ENCODE measurements around the gene RFX2.

Gene RFX2

DNA sequence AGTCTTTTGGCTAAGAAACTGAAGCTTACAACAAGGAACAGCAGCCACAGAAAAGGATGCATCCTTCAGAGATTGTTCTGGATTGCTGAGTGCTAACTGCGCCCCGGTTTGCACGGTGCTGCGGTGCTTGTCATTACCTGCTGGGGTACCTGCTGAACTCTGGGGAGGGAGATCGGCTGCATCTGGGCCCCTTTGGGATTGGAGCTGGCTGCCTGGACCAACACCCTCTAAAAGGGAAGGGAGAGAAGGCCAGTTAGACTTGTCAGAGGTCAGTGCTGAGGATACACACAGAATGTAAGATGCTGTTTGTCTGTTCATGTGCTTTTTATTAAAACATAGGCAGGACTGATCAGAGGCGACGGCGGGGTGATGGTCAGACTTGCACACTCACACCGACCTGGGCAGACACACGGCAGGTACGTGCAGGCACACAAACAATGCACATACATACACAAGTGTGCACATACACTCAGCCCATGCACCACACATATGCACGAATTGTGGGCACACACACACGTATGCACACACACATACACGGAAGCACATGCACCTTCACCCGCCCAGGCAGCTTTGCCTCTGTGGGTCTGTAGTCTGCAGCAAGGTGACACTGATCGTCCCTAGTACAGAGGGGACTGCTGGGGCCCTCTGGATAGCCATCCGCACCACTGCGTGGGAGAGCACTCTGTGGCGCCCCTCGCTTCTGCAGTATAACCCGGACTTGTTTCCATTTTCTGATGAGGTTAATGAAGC is 66.1 kb downstream of the RFX2 start:
- Histone ChIP-seq H2AFZ (ENCODE audit: low read length) (no peak overlapping the region), H3K4me2 (ENCODE audit: low read depth, low read length, poor library complexity, severe bottlenecking) (no peak overlapping the region), H3F3A (ENCODE audit: low read depth) (no peaks in the 10 kb centered on the region), H3K9me2 (replicated peaks; ENCODE audit: low read depth, low read length) (no peaks in the 10 kb centered on the region), H3K79me2 (ENCODE audit: insufficient read depth, low read length) (no peaks in the 10 kb centered on the region), H4K20me1 (ENCODE audit: insufficient read depth, low read length, poor library complexity, severe bottlenecking) (no peaks in the 10 kb centered on the region), H3K36me3 (ENCODE audit: insufficient read depth, low read length) (no peaks in the 10 kb centered on the region), H3K9me3 (ENCODE audit: insufficient read depth, low read depth, low read length) (no peaks in the 10 kb centered on the region), H3K27me3 (ENCODE audit: insufficient read depth, low read length, poor library complexity, severe bottlenecking) (no peaks in the 10 kb centered on the region), H3K4me1 (ENCODE audit: insufficient read depth, low read length, poor library complexity, severe bottlenecking) (peaks cover 5% of the 10 kb centered on the region), H3K4me3 (ENCODE audit: low read length, poor library complexity, severe bottlenecking) (no peak overlapping the region), H3K9ac (ENCODE audit: low read depth, low read length, poor library complexity, severe bottlenecking) (no peak overlapping the region)
- TF ChIP-seq, protein P1, sequence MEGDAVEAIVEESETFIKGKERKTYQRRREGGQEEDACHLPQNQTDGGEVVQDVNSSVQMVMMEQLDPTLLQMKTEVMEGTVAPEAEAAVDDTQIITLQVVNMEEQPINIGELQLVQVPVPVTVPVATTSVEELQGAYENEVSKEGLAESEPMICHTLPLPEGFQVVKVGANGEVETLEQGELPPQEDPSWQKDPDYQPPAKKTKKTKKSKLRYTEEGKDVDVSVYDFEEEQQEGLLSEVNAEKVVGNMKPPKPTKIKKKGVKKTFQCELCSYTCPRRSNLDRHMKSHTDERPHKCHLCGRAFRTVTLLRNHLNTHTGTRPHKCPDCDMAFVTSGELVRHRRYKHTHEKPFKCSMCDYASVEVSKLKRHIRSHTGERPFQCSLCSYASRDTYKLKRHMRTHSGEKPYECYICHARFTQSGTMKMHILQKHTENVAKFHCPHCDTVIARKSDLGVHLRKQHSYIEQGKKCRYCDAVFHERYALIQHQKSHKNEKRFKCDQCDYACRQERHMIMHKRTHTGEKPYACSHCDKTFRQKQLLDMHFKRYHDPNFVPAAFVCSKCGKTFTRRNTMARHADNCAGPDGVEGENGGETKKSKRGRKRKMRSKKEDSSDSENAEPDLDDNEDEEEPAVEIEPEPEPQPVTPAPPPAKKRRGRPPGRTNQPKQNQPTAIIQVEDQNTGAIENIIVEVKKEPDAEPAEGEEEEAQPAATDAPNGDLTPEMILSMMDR (conservative IDR thresholded peaks at IDR 0.05; ENCODE audit: low read length) = no peak
- no peak for TF ChIP-seq EZH2phosphoT487 (IDR thresholded peaks at IDR 0.05; ENCODE audit: borderline replicate concordance)

DNA sequence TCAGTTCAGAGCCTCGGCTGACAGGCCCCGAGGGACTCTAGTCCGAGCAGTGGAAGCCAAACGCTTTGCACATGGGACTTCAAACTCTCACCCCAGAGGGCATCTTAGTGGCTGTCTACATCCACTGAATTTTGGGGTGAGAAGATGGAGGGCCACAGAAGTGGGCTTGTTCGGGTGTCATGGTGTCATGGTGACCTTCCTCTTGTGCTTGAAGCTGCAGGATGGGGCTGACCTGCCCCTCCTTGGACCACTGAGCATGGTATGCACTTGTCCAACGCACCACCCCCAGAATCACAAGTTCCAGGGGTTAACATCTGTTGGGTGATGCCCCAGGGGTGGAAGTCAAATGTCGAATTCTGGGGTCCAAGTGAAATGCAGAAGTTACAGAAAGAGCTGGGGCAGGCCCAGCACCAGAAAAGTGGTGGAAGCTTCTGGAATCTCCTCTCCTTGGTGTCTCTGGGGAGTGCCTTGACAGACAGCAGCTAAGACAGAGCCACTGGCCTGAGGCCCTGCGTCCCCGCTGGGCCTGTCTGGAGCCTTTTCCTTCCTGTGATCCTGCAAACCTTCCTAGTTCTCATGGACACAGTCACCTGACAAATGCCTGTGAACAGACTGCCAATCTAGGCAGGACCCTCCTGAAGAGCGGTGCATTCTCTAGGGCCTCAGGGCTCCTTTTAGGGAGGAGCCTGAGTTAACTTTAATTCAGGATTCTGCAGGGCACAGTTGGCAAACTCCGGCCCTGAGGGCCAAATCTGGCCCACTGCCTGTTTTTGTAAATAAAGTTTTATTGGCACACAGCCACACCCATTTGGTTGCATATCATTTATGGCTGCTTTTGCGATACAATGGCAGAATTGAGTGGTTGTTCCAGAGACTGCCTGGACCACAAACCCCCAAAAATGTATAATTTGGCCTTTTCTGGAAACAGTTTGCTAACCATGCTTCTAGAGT is 67.2 kb downstream of the RFX2 start:
- Histone ChIP-seq H3K4me1 (ENCODE audit: insufficient read depth, low read length, poor library complexity, severe bottlenecking) (peaks cover under 1% of the 10 kb centered on the region), H2AFZ (ENCODE audit: low read length) (no peak overlapping the region), H3K4me3 (ENCODE audit: low read length, poor library complexity, severe bottlenecking) (no peak overlapping the region), H3K9ac (ENCODE audit: low read depth, low read length, poor library complexity, severe bottlenecking) (no peak overlapping the region), H3K9me3 (ENCODE audit: insufficient read depth, low read depth, low read length) (no peaks in the 10 kb centered on the region), H3K4me2 (ENCODE audit: low read depth, low read length, poor library complexity, severe bottlenecking) (no peak overlapping the region), H4K20me1 (ENCODE audit: insufficient read depth, low read length, poor library complexity, severe bottlenecking) (no peaks in the 10 kb centered on the region), H3F3A (ENCODE audit: low read depth) (no peaks in the 10 kb centered on the region), H3K79me2 (ENCODE audit: insufficient read depth, low read length) (no peaks in the 10 kb centered on the region), H3K9me2 (replicated peaks; ENCODE audit: low read depth, low read length) (no peaks in the 10 kb centered on the region), H3K27me3 (ENCODE audit: insufficient read depth, low read length, poor library complexity, severe bottlenecking) (no peaks in the 10 kb centered on the region), H3K36me3 (ENCODE audit: insufficient read depth, low read length) (no peaks in the 10 kb centered on the region)
- no peak for TF ChIP-seq EZH2phosphoT487 (IDR thresholded peaks at IDR 0.05; ENCODE audit: borderline replicate concordance)
- TF ChIP-seq, protein P1 (conservative IDR thresholded peaks at IDR 0.05; ENCODE audit: low read length) = no peak

DNA sequence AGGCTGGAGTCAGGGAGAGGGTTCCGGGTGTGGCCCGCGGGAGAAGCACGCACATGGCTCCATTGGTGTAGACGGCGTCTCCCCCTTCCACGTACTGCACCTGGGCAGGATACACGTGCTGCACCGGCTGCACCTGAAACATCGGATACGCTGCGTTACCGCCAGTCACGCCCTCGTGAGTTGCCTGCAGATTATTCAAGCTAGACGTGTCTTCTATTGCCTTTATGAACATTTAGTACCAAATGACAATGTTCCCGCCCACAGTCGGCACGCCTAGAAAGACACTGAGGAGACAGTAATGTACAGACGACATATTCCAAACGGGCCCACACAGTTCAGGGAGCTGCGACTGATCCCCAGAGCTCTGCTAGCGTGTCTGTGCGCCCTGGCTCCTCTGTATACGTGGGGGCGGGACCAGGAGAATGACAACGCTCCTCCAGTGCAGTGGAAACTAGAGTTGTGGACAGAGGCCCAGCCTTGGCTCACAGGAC is 68.3 kb downstream of the RFX2 start:
- H3K9me3 ChIP-seq (ENCODE audit: insufficient read depth, low read depth, low read length) = no peaks in the 10 kb centered on the region
- H3K4me2 ChIP-seq (ENCODE audit: low read depth, low read length, poor library complexity, severe bottlenecking) = no peak overlapping the region
- no peaks in the 10 kb centered on the region for H3F3A ChIP-seq (ENCODE audit: low read depth)
- H3K79me2 ChIP-seq (ENCODE audit: insufficient read depth, low read length) = no peaks in the 10 kb centered on the region
- H4K20me1 ChIP-seq (ENCODE audit: insufficient read depth, low read length, poor library complexity, severe bottlenecking) = no peaks in the 10 kb centered on the region
- no peak overlapping the region for H3K9ac ChIP-seq (ENCODE audit: low read depth, low read length, poor library complexity, severe bottlenecking)
- H3K9me2 ChIP-seq (replicated peaks; ENCODE audit: low read depth, low read length) = no peaks in the 10 kb centered on the region
- no peak overlapping the region for H2AFZ ChIP-seq (ENCODE audit: low read length)
- H3K4me3 ChIP-seq (ENCODE audit: low read length, poor library complexity, severe bottlenecking) = no peak overlapping the region
- no peaks in the 10 kb centered on the region for H3K4me1 ChIP-seq (ENCODE audit: insufficient read depth, low read length, poor library complexity, severe bottlenecking)
- H3K36me3 ChIP-seq (ENCODE audit: insufficient read depth, low read length) = no peaks in the 10 kb centered on the region
- TF ChIP-seq, protein P1 (conservative IDR thresholded peaks at IDR 0.05; ENCODE audit: low read length) = no peak
- TF ChIP-seq EZH2phosphoT487 (IDR thresholded peaks at IDR 0.05; ENCODE audit: borderline replicate concordance) = no peak
- H3K27me3 ChIP-seq (ENCODE audit: insufficient read depth, low read length, poor library complexity, severe bottlenecking) = no peaks in the 10 kb centered on the region

Measured in Loucy (cell line).